Ishikawa (cell line): ENCODE measurements around the gene GOLGA8N.

ENCODE experiments used
- CEBPB ChIP-seq: IDR thresholded peaks from 2 replicates; pipeline ENCODE4 v1.6.1; 2012
- FOXM1 ChIP-seq: IDR thresholded peaks from 2 replicates; pipeline ENCODE4 v1.6.1; 2012; ENCODE audit warnings: low read depth, borderline replicate concordance
- TCF12 ChIP-seq: IDR thresholded peaks from 2 replicates; pipeline ENCODE4 v1.6.1; 2012; ENCODE audit warnings: low read depth
- TF ChIP-seq, protein P1 (sequence below): IDR thresholded peaks from 2 replicates; pipeline ENCODE4 v1.6.1; 2012; ENCODE audit warnings: low read depth, mild to moderate bottlenecking
- TF ChIP-seq, protein P2 (sequence below): IDR thresholded peaks from 2 replicates; pipeline ENCODE4 v1.6.1; 2012
- TF ChIP-seq, protein P3 (sequence below): IDR thresholded peaks from 2 replicates; pipeline ENCODE4 v1.6.1; 2012

DNA sequence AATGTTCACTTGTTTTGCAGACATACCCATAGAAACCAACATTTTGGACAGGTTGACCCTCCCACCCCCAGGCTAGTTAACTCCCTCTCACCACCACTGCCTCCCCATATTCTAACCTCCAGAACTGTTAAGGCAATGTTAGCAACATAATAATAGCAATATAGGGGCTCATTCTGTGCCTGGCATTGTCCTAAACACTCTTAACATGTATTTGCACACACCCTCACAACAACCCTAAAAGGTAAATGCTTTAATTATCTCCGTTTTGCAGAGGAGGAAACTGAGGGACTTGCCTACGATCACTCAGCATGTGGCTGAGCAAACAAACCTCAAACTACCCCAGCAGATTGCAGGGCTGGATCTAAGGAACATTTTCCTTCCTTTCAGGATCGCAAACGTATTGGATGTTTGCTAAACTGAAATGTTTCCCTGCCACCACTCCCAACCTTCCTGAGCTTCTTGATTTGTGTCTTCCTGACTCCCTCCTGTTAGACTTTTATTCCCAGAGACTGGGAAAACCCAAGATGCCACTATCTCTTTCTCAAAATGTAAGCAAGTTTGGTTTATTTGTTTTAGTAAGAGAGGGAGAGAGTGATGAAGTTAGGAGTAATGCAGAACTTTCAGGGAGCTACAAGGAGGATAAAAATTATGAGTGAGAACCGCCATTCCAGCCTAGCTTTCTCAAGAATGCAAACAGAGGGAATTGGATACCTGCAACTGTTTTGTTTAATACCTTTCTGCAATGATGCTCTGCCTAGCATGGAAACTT is 49.6 kb downstream of the GOLGA8N start:
- TF ChIP-seq, protein P1, sequence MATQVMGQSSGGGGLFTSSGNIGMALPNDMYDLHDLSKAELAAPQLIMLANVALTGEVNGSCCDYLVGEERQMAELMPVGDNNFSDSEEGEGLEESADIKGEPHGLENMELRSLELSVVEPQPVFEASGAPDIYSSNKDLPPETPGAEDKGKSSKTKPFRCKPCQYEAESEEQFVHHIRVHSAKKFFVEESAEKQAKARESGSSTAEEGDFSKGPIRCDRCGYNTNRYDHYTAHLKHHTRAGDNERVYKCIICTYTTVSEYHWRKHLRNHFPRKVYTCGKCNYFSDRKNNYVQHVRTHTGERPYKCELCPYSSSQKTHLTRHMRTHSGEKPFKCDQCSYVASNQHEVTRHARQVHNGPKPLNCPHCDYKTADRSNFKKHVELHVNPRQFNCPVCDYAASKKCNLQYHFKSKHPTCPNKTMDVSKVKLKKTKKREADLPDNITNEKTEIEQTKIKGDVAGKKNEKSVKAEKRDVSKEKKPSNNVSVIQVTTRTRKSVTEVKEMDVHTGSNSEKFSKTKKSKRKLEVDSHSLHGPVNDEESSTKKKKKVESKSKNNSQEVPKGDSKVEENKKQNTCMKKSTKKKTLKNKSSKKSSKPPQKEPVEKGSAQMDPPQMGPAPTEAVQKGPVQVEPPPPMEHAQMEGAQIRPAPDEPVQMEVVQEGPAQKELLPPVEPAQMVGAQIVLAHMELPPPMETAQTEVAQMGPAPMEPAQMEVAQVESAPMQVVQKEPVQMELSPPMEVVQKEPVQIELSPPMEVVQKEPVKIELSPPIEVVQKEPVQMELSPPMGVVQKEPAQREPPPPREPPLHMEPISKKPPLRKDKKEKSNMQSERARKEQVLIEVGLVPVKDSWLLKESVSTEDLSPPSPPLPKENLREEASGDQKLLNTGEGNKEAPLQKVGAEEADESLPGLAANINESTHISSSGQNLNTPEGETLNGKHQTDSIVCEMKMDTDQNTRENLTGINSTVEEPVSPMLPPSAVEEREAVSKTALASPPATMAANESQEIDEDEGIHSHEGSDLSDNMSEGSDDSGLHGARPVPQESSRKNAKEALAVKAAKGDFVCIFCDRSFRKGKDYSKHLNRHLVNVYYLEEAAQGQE = no peak
- TF ChIP-seq TCF12 (no peak), CEBPB (no peak), FOXM1 (no peak)
- TF ChIP-seq, protein P2, sequence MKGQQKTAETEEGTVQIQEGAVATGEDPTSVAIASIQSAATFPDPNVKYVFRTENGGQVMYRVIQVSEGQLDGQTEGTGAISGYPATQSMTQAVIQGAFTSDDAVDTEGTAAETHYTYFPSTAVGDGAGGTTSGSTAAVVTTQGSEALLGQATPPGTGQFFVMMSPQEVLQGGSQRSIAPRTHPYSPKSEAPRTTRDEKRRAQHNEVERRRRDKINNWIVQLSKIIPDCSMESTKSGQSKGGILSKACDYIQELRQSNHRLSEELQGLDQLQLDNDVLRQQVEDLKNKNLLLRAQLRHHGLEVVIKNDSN = no peak
- TF ChIP-seq, protein P3, sequence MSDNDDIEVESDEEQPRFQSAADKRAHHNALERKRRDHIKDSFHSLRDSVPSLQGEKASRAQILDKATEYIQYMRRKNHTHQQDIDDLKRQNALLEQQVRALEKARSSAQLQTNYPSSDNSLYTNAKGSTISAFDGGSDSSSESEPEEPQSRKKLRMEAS = no peak
